Ascending aorta (tissue), 2 donors: ENCODE results near the gene TPP1. TPM values are rescaled to one million over a fixed set of nuclear protein-coding genes. Genes with fewer than 3 reads are reported as not detected.

Source experiments
- DNase-seq, 2 donors: peaks; one replicate each; pipeline ENCODE4 v3.0.0-alpha.2; 2019; ENCODE audit warnings: low spot score in 2 of 2
- H3K27ac ChIP-seq, 2 donors: fragments of 200-600 bp; sonication (generic); one replicate each; pipeline ENCODE4 v1.5.1; 2016 to 2017; ENCODE audit warnings: mild to moderate bottlenecking in 1 of 2
- H3K27me3 ChIP-seq: fragments of 200-600 bp; sonication (generic); one replicate; pipeline ENCODE4 v1.5.1; 2017
- H3K36me3 ChIP-seq, 2 donors: fragments of 200-600 bp; sonication (generic); one replicate each; pipeline ENCODE4 v1.5.1; 2016
- H3K4me1 ChIP-seq, 2 donors: fragments of 200-600 bp; sonication (generic); one replicate each; pipeline ENCODE4 v1.5.1; 2016 to 2017; ENCODE audit warnings: mild to moderate bottlenecking in 1 of 2
- H3K4me3 ChIP-seq, 2 donors: fragments of 200-600 bp; sonication (generic); one replicate each; pipeline ENCODE4 v1.5.1; 2016 to 2017; ENCODE audit warnings: mild to moderate bottlenecking in 1 of 2
- H3K9me3 ChIP-seq, 2 donors: fragments of 200-600 bp; sonication (generic); one replicate each; pipeline ENCODE4 v1.5.1; 2016
- CTCF ChIP-seq, 3 experiments: fragments of 200-600 bp in 2 of 3; fragments of 450-650 bp in 1 of 3; sonication (generic) in 2 of 3; IDR thresholded peaks; one replicate each; pipeline ENCODE4 v1.5.1; 2016 to 2019; ENCODE audit warnings: antibody characterized with exemption in 3 of 3, mild to moderate bottlenecking in 1 of 3, moderate library complexity in 1 of 3
- intact Hi-C: fragments of 100-400 bp; cut with DNase I; formaldehyde crosslinking; loops from one replicate; pipeline ENCODE4 v1.15.1; 2023
- total RNA-seq: library from RNA; depleted of rRNA; stranded (reverse); fragments of >200 nt; gene quantifications from one replicate; pipeline ENCODE4 v1.1.0, GENCODE V29; 2016

Gene TPP1
- total RNA-seq, 1 donor from 2014 or later = 96.7 TPM

- Histone ChIP-seq H3K36me3 (peaks cover 20 to 21% of the 10 kb centered on the region in 2 donors), H3K27me3 (no peaks in the 10 kb centered on the region), H3K9me3 (no peaks in the 10 kb centered on the region), H3K4me1 (peaks cover 12 to 33% of the 10 kb centered on the region in 2 donors), H3K4me3 (no peak overlapping the region), H3K27ac (no peak overlapping the region)
- intact Hi-C loops = no loop called here
- TF ChIP-seq CTCF (IDR thresholded peaks at IDR 0.05) = no peak
- DNase-seq = peak in 1 of 2 donors; percentile 56
Measured at GRCh38 chr11:6640036-6640984, 21.1 kb upstream of the TPP1 start.

- peaks cover 24 to 28% of the 10 kb centered on the region in 2 donors for H3K36me3 ChIP-seq
- H3K9me3 ChIP-seq = no peaks in the 10 kb centered on the region
- H3K27me3 ChIP-seq = no peaks in the 10 kb centered on the region
- intact Hi-C loops = loop anchor here (5.0 kb wide), 1 partner anchor 34 kb away; no protein-coding TSS in a partner anchor
- H3K4me3 ChIP-seq = no peak overlapping the region
- DNase-seq = no peak
- no peak for TF ChIP-seq CTCF (IDR thresholded peaks at IDR 0.05)
- peaks cover 14 to 38% of the 10 kb centered on the region in 2 donors for H3K4me1 ChIP-seq
- H3K27ac ChIP-seq = peak overlapping the region; percentile 27 to 38
Measured at GRCh38 chr11:6638429-6638828, 19.2 kb upstream of the TPP1 start.

DNA sequence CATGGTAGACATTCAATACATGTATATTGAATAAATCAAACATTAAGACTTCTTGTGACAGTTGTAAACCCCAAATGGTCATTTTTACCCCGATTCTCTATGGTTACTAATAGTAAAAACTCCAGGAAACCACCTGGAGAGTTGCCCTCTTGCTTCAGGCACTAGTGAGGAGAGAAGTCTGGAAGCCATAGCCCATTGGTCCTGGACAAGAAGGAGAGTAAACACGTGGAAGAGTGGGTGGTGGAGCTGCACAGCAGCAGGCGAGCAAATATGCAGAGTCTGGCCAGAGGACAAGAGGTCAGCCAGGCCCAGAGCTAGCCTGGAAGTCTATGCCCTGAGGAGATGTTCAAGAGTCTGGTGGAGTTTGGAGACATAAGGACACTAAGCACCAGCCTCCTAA lies 18.6 kb upstream of the TPP1 start:
- Histone ChIP-seq H3K9me3 (no peaks in the 10 kb centered on the region), H3K4me1 (peaks cover 14 to 38% of the 10 kb centered on the region in 2 donors), H3K27ac (peak overlapping the region; percentile 27 to 38), H3K27me3 (no peaks in the 10 kb centered on the region), H3K4me3 (no peak overlapping the region), H3K36me3 (peaks cover 29 to 33% of the 10 kb centered on the region in 2 donors)
- no peak for DNase-seq
- TF ChIP-seq CTCF (IDR thresholded peaks at IDR 0.05) = no peak
- intact Hi-C loops = loop anchor here (5.0 kb wide), 1 partner anchor 34 kb away; no protein-coding TSS in a partner anchor

DNA sequence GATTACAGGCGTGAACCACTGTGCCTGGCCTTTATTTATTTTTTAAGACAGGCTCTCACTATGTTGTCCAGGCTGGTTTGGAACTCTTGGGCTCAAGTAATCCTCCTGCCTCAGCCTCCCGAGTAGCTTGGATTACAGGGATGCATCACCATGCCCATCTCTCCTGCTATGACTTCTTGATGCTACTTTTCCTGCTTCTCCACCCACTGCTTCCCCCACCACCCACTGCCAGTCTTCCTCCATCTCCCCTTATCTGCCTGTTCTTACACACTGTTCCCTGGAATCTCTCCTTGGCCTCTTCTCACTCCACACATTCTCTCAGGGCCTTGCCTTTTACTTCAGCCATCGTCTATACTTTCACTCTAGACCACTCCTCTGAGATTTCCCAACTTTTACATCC lies 17.3 kb upstream of the TPP1 start:
- no peak overlapping the region for H3K4me3 ChIP-seq
- DNase-seq = no peak
- TF ChIP-seq CTCF (IDR thresholded peaks at IDR 0.05) = no peak
- H3K4me1 ChIP-seq = peaks cover 14 to 38% of the 10 kb centered on the region in 2 donors
- H3K9me3 ChIP-seq = no peaks in the 10 kb centered on the region
- intact Hi-C loops = loop anchor here (5.0 kb wide), 1 partner anchor 36 kb away; no protein-coding TSS in a partner anchor
- peaks cover 41 to 47% of the 10 kb centered on the region in 2 donors for H3K36me3 ChIP-seq
- peak overlapping the region; percentile 24 to 62 for H3K27ac ChIP-seq
- no peaks in the 10 kb centered on the region for H3K27me3 ChIP-seq

DNA sequence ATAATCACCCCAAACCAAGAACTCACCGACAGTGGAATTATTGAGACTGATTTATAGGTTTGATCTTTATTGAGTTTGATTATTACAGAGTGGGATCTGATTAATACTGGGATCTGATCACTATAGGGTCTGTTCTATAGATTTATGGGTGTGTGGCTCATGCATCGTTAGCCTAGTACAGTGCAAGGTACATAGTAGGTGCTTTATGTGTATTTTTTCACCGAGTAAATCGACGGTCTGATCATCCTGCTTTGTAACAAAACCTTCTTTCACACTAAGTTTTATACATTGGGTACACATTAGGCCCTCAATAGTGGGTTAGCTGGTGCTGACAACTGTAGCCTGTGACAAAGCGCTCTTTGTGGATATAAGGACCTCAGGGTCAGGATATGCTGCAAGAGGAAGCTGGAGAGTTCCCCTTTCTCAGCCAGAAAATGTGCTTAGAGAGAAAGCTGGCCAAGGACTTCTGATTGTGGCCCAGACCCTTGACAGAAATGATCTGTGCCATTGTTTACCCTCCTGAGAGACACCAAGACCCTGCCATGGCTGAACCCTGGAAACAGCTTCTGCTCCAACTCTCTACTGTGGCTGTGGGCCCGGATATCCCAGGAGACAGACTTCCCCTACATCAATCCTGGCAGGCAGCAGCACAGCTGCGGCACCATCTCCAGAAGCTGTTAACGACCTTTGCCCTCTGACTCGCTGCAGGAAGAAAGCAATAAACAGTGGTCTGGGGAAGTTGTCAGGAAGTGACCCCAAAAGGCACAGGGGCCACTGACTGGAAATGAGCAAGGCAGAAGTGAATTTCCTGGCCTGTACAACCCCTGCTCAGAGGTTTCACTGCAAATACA lies 16.1 kb upstream of the TPP1 start:
- peaks cover 45 to 48% of the 10 kb centered on the region in 2 donors for H3K36me3 ChIP-seq
- no peaks in the 10 kb centered on the region for H3K27me3 ChIP-seq
- peaks cover 14 to 38% of the 10 kb centered on the region in 2 donors for H3K4me1 ChIP-seq
- peak overlapping the region; percentile 48 to 62 for H3K27ac ChIP-seq
- intact Hi-C loops = loop anchor here (5.0 kb wide), 1 partner anchor 37 kb away; no protein-coding TSS in a partner anchor
- H3K9me3 ChIP-seq = no peaks in the 10 kb centered on the region
- no peak for DNase-seq
- H3K4me3 ChIP-seq = no peak overlapping the region
- no peak for TF ChIP-seq CTCF (IDR thresholded peaks at IDR 0.05)
